Vagina (tissue), 2 donors: ENCODE results near the gene DGKQ. TPM values are rescaled to one million over a fixed set of nuclear protein-coding genes. Genes with fewer than 3 reads are reported as not detected.

Experiments
- DNase-seq, 2 donors: peaks; one replicate each; pipeline ENCODE4 v3.0.0-alpha.2; 2017; ENCODE audit errors: extremely low spot score in 2 of 2
- H3K27ac ChIP-seq: fragments of 200-600 bp; sonication (generic); one replicate; pipeline ENCODE4 v1.5.1; 2019
- H3K27me3 ChIP-seq: fragments of 200-600 bp; sonication (generic); one replicate; pipeline ENCODE4 v1.5.1; 2019
- H3K36me3 ChIP-seq, 2 donors: fragments of 200-600 bp; sonication (generic); one replicate each; pipeline ENCODE4 v1.5.1; 2017 to 2019
- H3K4me1 ChIP-seq: fragments of 200-600 bp; sonication (generic); one replicate; pipeline ENCODE4 v1.5.1; 2019
- H3K4me3 ChIP-seq, 2 donors: fragments of 200-600 bp; sonication (generic); 1 replicate in 1 of 2; 2 replicates in 1 of 2; pipeline ENCODE4 v1.5.1; 2016 to 2019
- H3K9me3 ChIP-seq: fragments of 200-600 bp; sonication (generic); one replicate; pipeline ENCODE4 v1.5.1; 2019
- CTCF ChIP-seq, 3 experiments: fragments of 450-650 bp in 2 of 3; fragments of 200-600 bp in 1 of 3; sonication (generic) in 1 of 3; IDR thresholded peaks; one replicate each; pipeline ENCODE4 v1.5.1; 2017 to 2019; ENCODE audit warnings: antibody characterized with exemption in 3 of 3, mild to moderate bottlenecking in 2 of 3, moderate library complexity in 2 of 3
- POLR2A ChIP-seq, 2 donors: fragments of 450-650 bp; IDR thresholded peaks; one replicate each; pipeline ENCODE4 v1.6.1; 2017; ENCODE audit warnings: antibody characterized with exemption in 2 of 2, mild to moderate bottlenecking in 2 of 2, moderate library complexity in 2 of 2
- POLR2AphosphoS5 ChIP-seq, 2 donors: sonication (generic); formaldehyde crosslinking; IDR thresholded peaks; one replicate each; pipeline ENCODE4 v1.9.0; 2017; ENCODE audit warnings: antibody characterized with exemption in 2 of 2, mild to moderate bottlenecking in 2 of 2, low read depth in 1 of 2; ENCODE audit not compliant: insufficient read depth in 1 of 2
- intact Hi-C: fragments of 100-400 bp; cut with DNase I; formaldehyde crosslinking; loops from one replicate; pipeline ENCODE4 v1.15.1; 2023
- total RNA-seq: library from RNA; depleted of rRNA; stranded (reverse); fragments of >200 nt; gene quantifications from one replicate; pipeline ENCODE4 v1.2.3, GENCODE V29; 2016

The DGKQ gene, protein sequence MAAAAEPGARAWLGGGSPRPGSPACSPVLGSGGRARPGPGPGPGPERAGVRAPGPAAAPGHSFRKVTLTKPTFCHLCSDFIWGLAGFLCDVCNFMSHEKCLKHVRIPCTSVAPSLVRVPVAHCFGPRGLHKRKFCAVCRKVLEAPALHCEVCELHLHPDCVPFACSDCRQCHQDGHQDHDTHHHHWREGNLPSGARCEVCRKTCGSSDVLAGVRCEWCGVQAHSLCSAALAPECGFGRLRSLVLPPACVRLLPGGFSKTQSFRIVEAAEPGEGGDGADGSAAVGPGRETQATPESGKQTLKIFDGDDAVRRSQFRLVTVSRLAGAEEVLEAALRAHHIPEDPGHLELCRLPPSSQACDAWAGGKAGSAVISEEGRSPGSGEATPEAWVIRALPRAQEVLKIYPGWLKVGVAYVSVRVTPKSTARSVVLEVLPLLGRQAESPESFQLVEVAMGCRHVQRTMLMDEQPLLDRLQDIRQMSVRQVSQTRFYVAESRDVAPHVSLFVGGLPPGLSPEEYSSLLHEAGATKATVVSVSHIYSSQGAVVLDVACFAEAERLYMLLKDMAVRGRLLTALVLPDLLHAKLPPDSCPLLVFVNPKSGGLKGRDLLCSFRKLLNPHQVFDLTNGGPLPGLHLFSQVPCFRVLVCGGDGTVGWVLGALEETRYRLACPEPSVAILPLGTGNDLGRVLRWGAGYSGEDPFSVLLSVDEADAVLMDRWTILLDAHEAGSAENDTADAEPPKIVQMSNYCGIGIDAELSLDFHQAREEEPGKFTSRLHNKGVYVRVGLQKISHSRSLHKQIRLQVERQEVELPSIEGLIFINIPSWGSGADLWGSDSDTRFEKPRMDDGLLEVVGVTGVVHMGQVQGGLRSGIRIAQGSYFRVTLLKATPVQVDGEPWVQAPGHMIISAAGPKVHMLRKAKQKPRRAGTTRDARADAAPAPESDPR
- total RNA-seq = 16.2 TPM

- Histone ChIP-seq H3K9me3 (no peaks in the 10 kb centered on the region), H3K27ac (no peak within 1 kb of the TSS), H3K36me3 (no peaks in the 10 kb centered on the region), H3K27me3 (no peaks in the 10 kb centered on the region), H3K4me1 (peaks cover 32% of the 10 kb centered on the region), H3K4me3 (peak within 1 kb of the TSS; percentile 77 to 86)
- TF ChIP-seq CTCF (IDR thresholded peaks at IDR 0.05) (no peak), POLR2AphosphoS5 (IDR thresholded peaks at IDR 0.05; ENCODE audit: insufficient read depth in 1 of 2, low read depth in 1 of 2) (no peak), POLR2A (IDR thresholded peaks at IDR 0.05) (no peak)
- DNase-seq = no peak
- intact Hi-C loops = no loop called here
Observed at GRCh38 chr4:973431-974397, at the start of gene DGKQ. Gene DGKQ, minus strand, starts transcription at chr4:973569. Its CDS starts 87 bp downstream, at chr4:973482.

DNA sequence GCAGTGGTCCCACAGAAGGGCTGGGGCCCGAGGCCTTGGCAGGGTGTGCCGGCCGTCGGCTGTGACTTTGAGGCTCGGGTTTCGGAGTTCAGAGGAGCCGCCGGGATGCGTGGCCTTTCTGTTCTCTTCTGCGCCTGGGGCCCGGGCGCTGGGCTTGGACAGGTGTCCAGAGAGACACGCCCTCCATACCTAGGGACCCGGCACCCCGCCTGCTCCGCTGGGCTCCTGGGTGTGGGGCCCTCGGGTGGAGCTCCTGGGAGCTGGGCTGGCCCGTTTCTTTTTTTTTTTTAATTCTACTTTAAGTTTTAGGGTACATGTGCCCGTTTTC is 49.3 kb upstream of the DGKQ start:
- Histone ChIP-seq H3K36me3 (peaks cover 0 to 8% of the 10 kb centered on the region in 2 donors), H3K4me3 (no peak overlapping the region), H3K9me3 (no peaks in the 10 kb centered on the region), H3K27me3 (no peaks in the 10 kb centered on the region), H3K27ac (no peak overlapping the region), H3K4me1 (no peaks in the 10 kb centered on the region)
- TF ChIP-seq POLR2AphosphoS5 (IDR thresholded peaks at IDR 0.05; ENCODE audit: insufficient read depth in 1 of 2, low read depth in 1 of 2) = no peak
- intact Hi-C loops = no loop called here
- no peak for DNase-seq

DNA sequence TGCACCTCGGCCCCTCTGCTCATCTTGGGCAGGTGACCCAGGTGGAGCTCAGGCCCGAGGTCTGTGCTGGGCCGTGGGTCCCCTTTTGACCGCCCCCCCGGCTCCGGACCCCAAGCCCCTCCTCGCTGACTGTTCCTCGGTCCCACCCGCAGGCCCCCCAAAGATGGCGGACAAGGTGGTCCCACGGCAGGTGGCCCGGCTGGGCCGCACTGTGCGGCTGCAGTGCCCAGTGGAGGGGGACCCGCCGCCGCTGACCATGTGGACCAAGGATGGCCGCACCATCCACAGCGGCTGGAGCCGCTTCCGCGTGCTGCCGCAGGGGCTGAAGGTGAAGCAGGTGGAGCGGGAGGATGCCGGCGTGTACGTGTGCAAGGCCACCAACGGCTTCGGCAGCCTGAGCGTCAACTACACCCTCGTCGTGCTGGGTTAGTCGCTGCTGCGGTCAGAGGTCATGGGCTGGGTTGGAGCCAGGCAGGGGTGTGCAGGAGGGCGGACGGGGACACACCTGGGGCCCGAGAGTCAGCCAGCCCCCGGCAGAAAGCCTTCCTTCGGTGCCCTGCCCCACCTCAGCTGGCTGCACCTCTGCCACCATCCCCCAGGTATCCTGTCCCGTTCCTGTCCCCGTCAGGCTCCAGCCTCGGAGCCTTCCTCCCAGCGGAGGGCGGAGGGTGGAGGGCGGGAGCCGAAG is 48.8 kb upstream of the DGKQ start:
- TF ChIP-seq POLR2A (IDR thresholded peaks at IDR 0.05) (no peak), CTCF (IDR thresholded peaks at IDR 0.05) (no peak), POLR2AphosphoS5 (IDR thresholded peaks at IDR 0.05; ENCODE audit: insufficient read depth in 1 of 2, low read depth in 1 of 2) (no peak)
- no peak overlapping the region for H3K27ac ChIP-seq
- H3K27me3 ChIP-seq = no peaks in the 10 kb centered on the region
- DNase-seq = no peak
- H3K4me3 ChIP-seq = no peak overlapping the region
- H3K4me1 ChIP-seq = no peaks in the 10 kb centered on the region
- H3K9me3 ChIP-seq = no peaks in the 10 kb centered on the region
- H3K36me3 ChIP-seq = peaks cover 0 to 8% of the 10 kb centered on the region in 2 donors
- intact Hi-C loops = no loop called here

DNA sequence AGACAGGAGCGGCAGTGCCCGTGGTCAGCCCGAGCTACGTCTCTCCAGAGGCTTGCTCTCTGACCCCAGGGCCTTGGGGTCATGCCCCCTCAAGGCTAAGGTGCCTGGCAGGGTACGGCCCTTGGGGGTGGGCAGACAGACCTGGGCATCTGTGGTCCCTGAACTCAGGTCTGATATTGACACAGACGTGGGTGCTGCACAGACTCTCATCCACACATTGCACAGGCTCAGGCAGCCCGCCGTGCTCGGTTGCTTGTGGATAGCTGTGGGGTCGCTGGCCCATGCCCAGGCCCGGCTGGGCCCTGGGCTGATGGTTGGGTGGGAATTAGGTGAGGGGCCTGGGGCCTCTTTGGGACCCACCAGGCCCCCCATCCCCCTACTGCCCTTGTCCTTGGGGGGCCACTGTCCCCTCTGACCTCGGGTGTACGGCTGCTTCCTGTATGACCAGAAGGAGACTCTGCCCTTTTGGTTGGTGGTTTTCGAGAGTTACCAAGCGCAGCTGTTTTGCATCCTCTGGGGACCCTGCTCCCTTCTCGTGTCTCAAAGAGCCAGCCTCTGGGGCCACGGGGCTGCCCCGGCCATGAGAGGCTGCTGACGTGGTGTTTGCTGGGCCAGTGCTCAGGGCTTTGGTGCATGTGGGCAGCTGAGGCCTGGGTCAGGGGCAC is 48.1 kb upstream of the DGKQ start:
- Histone ChIP-seq H3K4me1 (no peaks in the 10 kb centered on the region), H3K36me3 (peaks cover 0 to 8% of the 10 kb centered on the region in 2 donors), H3K27me3 (no peaks in the 10 kb centered on the region), H3K27ac (no peak overlapping the region), H3K9me3 (no peaks in the 10 kb centered on the region), H3K4me3 (no peak overlapping the region)
- no peak for DNase-seq
- TF ChIP-seq POLR2AphosphoS5 (IDR thresholded peaks at IDR 0.05; ENCODE audit: insufficient read depth in 1 of 2, low read depth in 1 of 2) = no peak
- TF ChIP-seq CTCF (IDR thresholded peaks at IDR 0.05) = no peak
- intact Hi-C loops = no loop called here
